ENCODE data around the gene TDRD9.

The TDRD9 gene

DNA sequence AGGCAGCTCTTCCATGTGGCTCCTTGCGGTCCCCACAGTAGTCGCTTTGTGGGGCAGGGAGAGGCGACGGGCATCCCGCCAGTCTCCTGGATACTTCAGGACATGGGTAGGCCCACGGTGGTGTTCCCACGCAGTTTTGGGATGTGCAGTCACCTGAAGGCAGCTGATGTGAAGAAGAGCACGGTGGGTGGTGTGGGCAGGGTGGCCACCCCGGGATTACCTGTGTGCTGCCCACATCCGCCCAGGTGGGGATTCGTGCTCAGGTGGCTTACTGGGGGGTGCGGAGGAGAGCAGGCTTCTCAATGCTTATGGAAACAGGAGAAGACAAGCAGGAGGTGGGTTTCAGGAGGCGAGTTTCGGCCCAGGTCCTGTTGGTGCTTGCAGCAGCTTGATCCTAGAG, 28.4 kb upstream of the TDRD9 start:
- peaks cover 0 to 4% of the 10 kb centered on the region in 2 experiments for H3K4me1 ChIP-seq (ENCODE audit: control insufficient read depth in 1 of 2, insufficient read depth in 1 of 2, low read depth in 1 of 2, low read length in 1 of 2)
- H3K27me3 ChIP-seq: no peaks in the 10 kb centered on the region
- TF ChIP-seq, protein P1, sequence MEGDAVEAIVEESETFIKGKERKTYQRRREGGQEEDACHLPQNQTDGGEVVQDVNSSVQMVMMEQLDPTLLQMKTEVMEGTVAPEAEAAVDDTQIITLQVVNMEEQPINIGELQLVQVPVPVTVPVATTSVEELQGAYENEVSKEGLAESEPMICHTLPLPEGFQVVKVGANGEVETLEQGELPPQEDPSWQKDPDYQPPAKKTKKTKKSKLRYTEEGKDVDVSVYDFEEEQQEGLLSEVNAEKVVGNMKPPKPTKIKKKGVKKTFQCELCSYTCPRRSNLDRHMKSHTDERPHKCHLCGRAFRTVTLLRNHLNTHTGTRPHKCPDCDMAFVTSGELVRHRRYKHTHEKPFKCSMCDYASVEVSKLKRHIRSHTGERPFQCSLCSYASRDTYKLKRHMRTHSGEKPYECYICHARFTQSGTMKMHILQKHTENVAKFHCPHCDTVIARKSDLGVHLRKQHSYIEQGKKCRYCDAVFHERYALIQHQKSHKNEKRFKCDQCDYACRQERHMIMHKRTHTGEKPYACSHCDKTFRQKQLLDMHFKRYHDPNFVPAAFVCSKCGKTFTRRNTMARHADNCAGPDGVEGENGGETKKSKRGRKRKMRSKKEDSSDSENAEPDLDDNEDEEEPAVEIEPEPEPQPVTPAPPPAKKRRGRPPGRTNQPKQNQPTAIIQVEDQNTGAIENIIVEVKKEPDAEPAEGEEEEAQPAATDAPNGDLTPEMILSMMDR (IDR thresholded peaks at IDR 0.05): no peak
- H3K27ac ChIP-seq: no peak overlapping the region
- H3K9me3 ChIP-seq: no peaks in the 10 kb centered on the region
- no peaks in the 10 kb centered on the region for H3K36me3 ChIP-seq
- H3K4me3 ChIP-seq (ENCODE audit: low read depth in 1 of 2, low read length in 1 of 2): no peak overlapping the region

DNA sequence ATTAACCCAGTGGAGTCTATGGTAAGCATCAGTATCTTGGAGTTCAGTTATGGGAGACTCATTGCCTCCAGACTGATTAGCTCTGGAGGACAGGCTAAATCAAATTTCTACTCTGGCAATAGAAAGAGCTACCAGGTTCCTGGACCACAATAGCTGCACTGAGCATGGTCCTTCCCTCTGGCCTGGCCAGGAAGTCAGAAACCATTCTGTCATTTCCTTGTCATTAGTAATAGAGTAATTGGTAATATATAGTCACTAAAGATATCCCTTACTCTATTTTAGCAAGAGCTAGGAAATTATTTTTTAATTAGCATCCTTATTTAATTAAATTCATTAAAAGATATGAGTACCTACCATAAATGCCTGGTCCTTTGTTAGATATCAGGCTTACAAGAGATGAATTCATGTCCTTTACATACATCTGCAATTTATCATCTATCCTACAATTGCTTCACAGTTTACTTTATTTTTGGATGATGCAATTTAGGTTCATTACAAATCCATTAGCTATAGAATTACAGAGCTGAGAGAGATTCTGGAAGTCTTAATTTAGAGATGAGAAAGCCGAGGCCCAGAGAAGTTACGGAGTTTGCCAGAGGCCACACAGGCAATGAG, 23.7 kb upstream of the TDRD9 start:
- Histone ChIP-seq H3K27me3 (peaks cover 15% of the 10 kb centered on the region), H3K4me1 (ENCODE audit: control insufficient read depth in 1 of 2, insufficient read depth in 1 of 2, low read depth in 1 of 2, low read length in 1 of 2) (peaks cover 0 to 4% of the 10 kb centered on the region in 2 experiments), H3K9me3 (no peaks in the 10 kb centered on the region), H3K27ac (no peak overlapping the region), H3K4me3 (ENCODE audit: low read depth in 1 of 2, low read length in 1 of 2) (no peak overlapping the region), H3K36me3 (no peaks in the 10 kb centered on the region)
- TF ChIP-seq, protein P1 (IDR thresholded peaks at IDR 0.05): no peak

DNA sequence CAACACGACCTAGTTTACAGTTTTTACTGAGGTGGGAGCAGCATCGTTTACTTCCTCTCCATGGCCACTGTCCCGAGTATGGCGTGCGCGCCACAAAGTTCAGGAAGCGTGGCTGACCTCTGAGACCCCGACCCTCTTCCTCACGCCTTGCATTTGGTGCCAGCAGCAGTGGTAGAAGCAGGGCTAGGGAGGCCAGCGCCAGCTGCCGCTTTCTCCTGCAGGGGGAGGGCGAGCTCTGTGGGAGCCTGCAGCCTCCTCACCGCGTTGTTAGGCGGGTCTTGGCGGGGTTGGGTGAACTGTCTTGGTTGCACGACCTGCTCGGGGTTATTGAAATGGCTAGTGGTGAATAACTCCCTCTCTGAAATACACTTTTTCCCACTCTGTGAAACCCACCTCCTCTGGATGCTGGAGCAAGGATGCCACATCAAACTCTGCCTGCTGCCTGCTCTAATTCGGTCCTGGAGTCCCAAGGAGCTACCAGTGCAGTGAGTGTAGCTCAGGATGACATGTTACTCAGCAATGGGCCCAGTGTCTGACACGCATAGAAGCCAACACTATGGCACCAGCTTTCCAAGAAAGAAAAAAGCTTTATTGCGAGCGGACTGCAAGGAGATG, 22.3 kb upstream of the TDRD9 start:
- Histone ChIP-seq H3K27me3 (peaks cover 15% of the 10 kb centered on the region), H3K36me3 (peaks cover 5% of the 10 kb centered on the region), H3K4me3 (ENCODE audit: low read depth in 1 of 2, low read length in 1 of 2) (no peak overlapping the region), H3K27ac (no peak overlapping the region), H3K4me1 (ENCODE audit: control insufficient read depth in 1 of 2, insufficient read depth in 1 of 2, low read depth in 1 of 2, low read length in 1 of 2) (peaks cover 0 to 9% of the 10 kb centered on the region in 2 experiments), H3K9me3 (no peaks in the 10 kb centered on the region)
- TF ChIP-seq, protein P1 (IDR thresholded peaks at IDR 0.05): no peak

DNA sequence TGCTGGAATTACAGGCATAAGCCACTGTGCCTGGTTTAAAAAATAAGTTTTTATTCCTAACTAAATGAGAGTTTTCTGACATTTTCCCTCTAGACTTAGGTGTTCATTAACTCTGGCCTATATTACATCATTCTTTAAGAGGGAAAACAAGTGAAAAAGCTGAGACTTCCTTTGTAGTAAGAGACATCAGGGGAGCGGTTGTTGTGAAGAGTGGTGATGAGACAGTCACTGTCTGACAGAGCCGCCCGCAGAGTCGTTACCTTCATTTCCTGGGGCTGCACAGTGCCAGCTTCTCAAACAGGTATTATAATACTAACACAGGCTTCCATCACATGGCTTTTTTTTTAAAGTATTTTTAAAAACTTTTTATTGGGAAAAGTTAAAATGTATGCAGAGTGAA, 19.7 kb upstream of the TDRD9 start:
- Histone ChIP-seq H3K4me3 (ENCODE audit: low read depth in 1 of 2, low read length in 1 of 2) (no peak overlapping the region), H3K27ac (no peak overlapping the region), H3K27me3 (peaks cover 15% of the 10 kb centered on the region), H3K9me3 (no peaks in the 10 kb centered on the region), H3K4me1 (ENCODE audit: control insufficient read depth in 1 of 2, insufficient read depth in 1 of 2, low read depth in 1 of 2, low read length in 1 of 2) (peaks cover 0 to 5% of the 10 kb centered on the region in 2 experiments), H3K36me3 (peaks cover 31% of the 10 kb centered on the region)
- TF ChIP-seq, protein P1 (IDR thresholded peaks at IDR 0.05): no peak

DNA sequence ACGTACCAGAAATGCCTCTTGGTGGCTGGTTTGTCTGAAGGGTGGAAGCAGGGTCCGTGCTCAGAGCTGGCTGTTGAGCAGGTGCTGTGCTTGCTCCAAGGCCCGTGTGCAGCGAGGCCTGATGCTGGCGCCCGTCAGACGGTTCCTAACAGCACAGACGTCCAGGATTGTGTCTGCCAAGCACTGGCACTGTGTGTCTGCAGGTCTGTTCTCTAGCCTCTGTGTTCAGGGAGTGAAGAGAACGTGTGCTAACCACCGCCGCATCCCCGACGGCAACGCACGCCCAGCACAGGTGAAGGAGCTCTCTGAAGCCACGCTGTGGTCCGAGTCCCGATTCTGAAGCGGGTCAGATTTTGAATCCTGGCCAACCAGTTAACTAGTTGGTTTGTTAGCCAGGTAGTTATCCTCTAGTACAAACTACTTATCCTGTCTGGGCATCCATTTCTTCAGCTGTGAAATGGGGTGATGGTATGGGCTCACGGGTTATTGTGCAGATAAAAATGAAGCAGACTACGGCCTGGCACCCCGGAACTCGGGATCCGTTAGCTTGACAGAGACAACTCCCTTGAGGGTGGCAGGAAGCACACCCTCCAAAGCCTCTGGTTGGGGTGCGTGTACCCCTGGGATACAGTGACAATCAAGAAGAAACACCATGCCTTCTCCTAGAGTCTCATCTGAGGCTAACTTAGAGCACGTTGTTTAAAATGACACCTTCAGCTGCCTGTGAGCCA, 18.6 kb upstream of the TDRD9 start:
- Histone ChIP-seq H3K4me1 (ENCODE audit: control insufficient read depth in 1 of 2, insufficient read depth in 1 of 2, low read depth in 1 of 2, low read length in 1 of 2) (peaks cover 0 to 5% of the 10 kb centered on the region in 2 experiments), H3K27me3 (peaks cover 15% of the 10 kb centered on the region), H3K4me3 (ENCODE audit: low read depth in 1 of 2, low read length in 1 of 2) (no peak overlapping the region), H3K36me3 (peaks cover 42% of the 10 kb centered on the region), H3K9me3 (no peaks in the 10 kb centered on the region), H3K27ac (no peak overlapping the region)
- TF ChIP-seq, protein P1 (IDR thresholded peaks at IDR 0.05): no peak

Data from neutrophil (primary cell).